NCI-H526 treated with DMSO at 0.1 percent for 48 hours (cell line): ENCODE measurements around the gene PDCD4.
"Not testable (repeated sequence)": the region's sequence is repeated elsewhere in the genome, so short reads cannot be mapped to it uniquely, and the experiment has no call there.

Experiments
- DNase-seq: peaks from one replicate; lab custom pipeline; 2025; lab: John Stamatoyannopoulos, UW

The PDCD4 gene

DNA sequence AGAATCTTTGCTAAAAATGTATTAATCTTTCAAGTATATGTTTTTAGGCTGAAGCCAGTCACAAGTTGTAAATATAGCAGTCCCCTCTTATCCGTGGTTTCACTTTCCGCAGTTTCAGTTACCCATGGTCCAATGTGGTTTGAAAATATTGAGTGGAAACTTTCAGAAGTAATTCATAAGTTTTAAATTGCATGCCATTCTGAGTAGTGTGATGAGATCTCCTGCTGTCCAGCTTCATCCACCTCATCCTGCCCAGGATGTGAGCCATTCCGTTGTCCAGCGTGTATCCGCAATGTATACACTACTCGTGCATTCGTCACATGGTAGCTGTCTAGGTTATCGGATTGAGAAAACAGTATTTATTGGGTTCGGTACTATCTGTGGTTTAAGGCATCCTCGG lies 12.2 kb downstream of the PDCD4 start:
- DNase-seq: no peak

DNA sequence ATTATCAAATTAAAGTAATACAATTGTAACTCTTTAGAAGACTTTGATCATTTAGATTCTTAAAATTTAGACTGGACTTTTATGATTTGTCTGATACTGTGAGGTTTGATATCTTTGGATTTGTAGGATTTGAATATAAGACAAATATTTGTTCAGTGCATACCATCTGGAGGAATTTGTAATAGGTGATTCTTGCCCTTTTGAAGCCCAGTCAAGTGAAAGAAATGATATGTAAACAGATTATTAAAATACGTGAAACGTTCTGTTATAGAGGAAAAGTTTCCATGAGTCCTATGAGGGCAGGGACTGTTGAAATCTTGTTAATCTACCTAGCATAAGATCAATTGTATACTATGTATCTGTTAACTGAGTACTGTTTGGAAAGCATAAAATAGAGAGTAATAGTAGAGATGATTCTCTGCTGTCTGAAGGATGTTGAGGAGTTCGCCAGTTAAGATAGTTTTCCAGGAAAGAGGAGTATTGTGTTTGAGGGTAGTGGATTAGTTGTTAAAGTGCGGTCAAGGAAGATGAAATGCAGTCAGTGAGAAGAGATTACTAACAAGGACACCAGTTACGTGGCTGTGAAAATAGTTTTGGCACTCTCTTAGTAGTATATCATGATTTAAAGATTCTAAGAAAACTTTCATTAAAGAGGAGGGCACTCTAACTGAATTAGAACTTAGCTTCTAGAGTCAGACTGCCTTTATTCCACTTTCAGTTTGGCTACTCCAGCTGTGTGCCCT lies 14.4 kb downstream of the PDCD4 start:
- peak; percentile 22 for DNase-seq

DNA sequence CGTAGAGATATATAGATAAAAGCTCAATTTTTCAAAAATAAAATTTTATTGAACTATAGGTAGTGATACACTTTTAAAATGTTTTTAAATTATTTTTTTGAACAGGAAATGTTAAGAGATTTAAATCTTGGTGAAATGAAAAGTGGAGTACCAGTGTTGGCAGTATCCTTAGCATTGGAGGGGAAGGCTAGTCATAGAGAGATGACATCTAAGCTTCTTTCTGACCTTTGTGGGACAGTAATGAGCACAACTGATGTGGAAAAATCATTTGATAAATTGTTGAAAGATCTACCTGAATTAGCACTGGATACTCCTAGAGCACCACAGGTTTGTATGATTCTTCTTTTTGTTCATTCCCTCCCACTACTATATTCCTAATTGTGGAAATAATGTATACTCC lies 15.8 kb downstream of the PDCD4 start:
- DNase-seq: no peak

DNA sequence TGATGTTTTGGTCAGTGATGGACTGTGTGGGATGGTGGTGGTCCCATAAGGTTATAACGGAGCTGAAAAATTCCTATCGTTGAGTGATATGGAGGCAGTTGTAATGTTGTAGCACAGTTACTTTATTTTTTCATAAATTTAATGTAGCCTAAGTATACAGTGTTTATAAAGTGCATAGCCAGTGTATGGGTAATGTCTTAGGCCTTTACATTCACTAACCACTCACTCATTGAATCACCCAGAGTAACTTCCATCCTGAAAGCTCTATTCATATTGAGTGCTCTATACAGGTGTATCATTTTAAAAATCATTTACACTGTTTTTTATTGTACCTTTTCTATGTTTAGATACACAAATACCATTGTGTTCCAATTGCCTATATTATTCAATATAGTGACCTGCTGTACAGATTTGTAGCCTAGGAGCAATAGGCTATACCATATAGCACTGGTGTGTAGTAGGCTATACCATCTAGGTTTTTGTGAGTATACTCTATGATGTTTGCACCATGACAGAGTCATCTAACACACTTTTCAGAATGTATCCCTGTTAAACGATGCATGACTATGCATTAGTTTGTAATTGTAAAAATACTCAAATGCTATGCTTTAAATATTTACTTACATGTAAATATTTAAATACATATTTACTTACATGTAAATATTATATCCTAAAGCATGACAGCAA lies 21.0 kb downstream of the PDCD4 start:
- no peak for DNase-seq

DNA sequence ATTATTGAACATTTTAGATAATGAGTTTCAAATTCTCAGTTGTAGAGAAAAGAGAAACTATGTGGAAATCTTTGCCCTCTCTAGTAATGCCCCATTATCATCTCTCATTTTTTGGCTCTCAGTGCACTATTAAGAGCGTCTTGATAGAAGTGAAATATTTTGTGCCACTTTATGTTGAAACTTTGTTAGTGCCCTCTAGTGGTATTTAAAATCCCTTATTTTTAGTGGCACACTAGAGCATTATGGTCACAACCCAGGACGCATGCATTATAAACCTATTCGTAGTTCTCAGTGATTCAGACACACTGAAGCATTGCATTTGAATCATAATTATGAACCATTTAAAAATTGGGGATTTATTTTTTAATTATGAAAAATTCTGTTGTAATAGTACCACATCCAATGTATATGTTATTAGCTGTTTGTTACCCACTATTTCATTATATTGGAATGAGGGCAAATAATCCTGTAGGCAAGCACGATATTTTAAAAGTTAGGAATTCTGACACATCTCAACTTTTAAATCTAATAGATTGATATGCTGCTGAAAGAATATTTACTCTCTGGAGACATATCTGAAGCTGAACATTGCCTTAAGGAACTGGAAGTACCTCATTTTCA lies 21.9 kb downstream of the PDCD4 start:
- DNase-seq: peak; percentile 31

DNA sequence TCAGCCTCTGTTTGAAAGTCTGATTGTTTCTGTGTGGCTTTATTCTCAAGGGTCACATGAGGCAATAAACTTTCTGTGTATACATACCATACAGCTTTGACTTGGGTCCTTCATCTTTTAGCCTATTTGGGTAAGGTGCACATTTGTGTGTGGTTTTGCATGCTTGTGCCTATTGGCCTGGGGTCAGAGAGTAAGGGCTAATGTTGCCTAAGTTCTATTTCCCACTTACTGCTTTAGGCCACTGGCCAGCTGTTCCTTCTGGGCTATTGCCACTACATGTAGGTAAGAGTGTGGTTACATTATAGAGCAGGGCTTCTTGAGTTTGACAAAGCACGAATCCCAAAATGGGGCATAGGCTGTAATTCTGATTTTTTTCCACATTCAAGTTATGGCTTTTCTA lies 25.5 kb downstream of the PDCD4 start:
- DNase-seq: no peak

DNA sequence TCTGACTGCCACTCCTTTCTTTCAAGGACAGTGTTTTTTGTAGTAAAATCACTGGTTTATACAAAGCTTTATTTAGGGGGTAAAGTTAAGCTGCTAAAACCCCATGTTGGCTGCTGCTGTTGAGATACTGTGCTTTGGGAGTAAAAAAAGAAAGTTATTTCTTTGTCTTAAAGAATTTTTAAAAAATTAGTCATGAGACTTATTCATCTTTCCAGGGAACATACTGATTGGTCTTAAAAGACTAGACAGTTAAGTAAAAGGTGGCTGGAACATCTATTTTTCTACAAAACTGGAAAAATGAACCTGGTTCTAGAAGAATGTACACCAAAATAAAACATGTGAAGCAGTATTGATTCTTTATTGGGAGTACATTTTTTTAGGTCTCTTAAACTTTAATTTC lies 26.7 kb downstream of the PDCD4 start:
- no peak for DNase-seq

DNA sequence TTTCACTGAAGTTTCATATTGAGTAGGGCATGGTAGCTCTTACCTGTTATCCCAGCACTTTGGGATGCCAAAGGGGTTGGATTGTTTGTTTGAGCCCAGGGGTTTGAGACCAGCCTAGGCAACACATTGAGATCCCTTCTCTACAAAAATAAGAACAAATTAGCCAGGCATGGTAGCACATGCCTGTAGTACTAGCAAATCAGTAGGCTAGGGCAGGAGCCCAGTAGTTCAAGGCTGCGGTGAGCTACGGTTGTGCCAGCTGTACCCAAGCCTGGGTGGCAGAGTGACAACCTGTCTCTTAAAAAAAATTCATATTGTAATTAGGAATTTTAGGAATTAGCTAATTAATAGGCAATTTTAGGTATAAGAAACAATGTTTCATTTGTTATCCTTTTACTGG lies 29.3 kb downstream of the PDCD4 start:
- no peak for DNase-seq

DNA sequence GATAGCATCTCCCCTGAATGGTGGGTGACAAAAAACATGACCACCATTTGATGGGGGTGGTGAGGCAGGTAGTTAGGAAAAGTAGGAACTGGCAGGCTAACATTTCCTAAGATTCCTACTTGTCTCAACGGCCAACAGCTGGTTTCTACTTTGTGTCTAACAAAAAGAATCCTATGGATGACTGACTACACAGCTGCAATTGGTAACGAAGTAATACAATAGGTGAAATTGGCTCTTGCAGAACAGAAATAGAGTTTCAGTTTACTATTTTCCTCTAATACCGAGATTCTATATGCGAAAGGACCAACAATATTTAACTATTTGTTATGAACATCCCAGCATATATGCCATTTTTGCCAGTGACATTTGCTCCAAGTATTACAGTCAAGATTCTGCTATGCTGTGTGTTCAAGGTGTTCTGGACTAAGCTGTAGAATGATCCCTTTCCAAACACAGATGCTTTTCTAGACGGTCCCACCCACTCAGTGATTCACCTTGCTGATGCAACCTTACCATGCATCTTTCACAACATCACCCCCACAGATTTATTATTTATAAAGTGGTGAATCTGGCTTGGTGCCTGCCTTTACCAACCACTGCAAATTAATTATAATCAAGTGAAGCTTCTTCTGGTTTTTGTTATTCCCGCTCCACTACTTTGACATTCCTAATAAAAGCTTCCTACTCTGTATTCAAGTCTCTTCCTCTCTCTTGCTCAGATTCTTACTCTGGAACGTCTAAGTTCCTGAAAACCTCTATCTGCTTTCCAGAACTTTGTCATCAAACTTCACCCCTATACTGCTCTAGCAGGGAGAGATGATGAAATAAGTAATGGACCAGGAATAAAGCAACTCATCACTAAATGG lies 30.5 kb downstream of the PDCD4 start:
- DNase-seq: no peak

DNA sequence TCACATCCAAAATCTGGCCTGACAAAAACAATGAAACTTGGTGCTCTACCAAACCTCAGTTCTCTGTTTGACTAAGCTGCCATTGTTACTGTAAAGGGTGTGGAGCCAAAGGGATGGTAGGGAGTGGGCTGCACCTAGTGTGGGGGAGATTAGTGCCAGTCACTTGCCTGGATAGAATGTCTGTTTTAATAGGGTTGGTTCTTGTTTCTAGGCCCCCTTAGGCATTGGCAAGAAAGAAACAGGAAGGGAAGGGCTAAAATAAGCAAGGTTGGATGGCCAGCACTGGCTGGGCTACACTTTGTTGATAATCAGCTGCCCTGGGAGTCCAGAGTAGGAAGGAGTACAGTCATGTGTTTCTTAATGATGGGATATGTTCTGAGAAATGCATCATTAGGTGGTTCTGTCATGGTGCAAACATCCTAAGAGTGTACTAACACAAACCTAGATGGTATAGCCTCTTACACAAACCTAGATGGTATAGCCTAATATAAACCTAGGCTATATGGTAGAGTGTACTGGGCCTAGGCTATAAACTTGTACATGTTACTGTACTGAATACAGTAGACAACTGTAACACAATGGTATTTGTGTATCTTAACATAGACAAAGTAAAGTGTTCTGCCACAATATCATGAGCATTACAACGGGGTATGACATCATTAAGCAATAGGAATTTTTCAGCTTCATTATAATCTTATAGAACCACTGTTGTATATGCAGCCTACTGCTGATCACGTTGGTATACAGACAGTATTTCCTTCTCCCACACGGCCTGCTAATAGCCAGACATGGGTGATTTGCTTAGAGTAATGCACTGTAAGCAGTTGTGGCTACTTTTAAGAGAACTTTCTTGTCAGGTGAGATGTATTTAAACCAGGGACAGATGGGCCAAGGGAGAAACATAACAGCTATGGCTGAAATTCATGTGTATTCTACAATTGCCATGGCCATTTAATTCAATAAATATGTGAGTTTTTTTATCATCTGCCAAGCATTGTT lies 31.9 kb downstream of the PDCD4 start:
- no peak for DNase-seq

DNA sequence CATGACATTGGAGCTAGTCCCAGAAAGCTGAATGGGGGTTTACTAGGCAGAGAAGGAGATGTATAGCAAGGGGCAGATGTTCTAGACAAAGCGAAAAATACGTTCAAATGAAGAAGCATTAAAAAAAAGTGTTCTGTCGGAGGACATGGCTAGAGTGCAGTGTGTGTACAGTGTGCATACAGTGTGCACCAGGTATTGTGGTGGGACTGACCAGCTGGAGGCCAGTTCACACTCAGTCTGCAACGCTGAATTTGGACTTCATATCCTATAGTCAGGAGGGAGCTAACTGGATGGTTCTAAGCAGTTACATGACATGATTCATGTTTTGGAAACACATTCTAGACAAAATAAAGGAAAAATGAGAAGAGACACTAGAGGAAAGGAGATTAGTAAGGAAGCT lies 38.4 kb downstream of the PDCD4 start:
- DNase-seq: no peak

DNA sequence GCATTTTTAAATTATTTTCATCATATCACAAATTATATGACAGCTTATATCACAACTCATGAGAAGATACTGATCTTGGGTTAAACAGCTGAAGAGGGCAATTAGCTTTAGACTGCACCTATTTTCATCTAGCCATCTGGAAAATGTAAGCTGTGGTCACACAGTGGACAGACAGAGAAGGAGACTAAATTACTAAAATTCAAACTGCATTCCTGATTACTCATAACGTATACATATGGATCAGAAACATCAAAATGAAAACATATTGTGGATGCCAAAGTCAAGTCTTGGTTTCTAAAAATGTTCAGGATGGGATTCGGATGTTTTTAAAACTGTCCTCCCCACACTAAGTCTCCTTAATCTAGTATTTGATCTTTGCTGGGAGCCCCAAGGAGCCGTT lies 40.6 kb downstream of the PDCD4 start:
- no peak for DNase-seq

DNA sequence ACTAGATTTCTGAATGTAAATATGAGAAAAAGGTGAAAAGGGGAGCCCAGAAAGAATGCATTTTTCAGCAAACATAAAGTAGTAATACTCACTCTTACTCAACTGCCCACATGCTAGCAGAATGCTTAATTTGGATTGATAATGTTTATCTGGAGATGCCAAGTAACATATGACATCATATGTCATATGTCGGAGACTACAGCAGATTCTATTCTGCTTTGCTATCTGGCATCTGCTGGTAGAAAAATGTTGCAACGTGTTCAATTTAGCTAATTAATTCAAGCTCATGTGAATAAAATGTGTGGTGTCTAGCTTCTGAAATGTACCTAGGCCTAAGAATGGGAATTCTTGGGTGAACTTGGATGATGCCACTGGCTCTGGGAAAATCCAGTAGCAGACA lies 42.7 kb downstream of the PDCD4 start:
- no peak for DNase-seq

DNA sequence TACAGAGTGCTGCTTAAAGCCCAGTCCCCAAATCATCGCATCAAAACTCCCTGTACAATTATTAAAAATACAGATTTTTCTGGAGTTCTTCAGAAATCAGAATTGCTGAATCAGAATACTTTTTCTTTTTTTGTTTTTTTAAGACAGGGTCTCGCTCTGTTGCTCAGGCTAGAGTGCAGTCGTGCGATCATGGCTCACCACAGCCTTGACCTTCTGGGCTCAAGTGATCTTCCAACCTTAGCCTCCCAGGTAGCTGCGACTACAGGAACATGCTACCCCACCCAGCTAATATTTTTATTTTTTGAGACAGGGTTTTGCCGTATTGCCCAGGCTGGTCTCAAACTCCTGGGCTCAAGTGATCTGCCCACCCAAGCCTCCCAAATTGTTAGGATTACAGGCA lies 43.3 kb downstream of the PDCD4 start:
- no peak for DNase-seq

DNA sequence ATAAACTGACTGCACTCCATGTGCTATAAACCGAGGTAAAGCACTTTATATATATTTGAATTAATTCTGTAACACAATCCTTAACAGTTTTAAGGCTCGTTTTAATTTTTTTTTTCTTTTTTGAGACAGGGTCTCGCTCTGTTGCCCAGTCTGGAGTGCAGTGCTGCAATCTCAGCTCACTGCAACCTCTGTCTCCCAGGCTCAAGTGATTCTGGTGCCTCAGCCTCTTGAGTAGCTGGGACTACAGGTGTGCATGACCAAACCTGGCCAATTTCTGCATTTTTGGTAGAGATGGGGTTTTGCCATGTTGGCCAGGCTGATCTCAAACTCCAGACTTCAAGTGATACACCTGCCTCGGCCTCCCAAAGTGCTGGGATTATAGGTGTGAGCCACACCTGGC lies 43.9 kb downstream of the PDCD4 start:
- DNase-seq: not testable (repeated sequence)

DNA sequence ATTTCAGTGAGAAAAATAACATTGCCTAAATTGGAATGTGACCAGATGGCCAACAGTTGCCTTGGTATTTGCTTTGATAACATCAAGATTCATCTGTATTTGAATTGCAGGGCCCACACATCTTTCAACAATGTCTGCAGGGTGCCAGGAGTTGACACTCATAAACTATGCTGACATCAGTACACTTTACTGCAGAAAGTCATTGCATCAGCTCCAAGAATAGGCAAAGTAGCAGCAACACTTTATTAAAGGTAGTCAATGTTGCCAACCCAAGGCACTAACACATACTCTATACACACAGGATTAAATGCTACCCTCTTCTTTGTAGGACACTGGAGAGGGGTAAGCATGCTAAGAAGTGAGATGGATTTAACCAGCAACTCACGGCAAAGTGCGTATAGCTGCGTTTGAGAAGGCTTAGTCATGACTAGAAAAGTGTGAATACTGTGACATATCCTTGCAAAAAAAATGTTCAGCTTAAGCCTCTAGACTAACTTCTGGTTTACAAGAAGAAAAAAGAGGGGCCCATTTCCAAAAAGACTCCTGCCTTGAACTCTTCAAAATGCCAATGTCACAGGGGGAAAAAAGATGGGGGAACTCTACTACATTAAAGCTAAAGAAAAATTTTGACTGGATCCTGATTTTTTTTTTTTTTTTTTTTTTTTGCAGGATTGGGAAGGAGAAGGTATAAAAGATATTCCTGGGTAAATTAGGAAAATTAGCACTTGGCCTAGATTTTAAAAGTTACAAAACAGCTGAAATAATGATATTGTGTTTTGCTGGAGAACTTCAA lies 45.0 kb downstream of the PDCD4 start:
- DNase-seq: no peak

DNA sequence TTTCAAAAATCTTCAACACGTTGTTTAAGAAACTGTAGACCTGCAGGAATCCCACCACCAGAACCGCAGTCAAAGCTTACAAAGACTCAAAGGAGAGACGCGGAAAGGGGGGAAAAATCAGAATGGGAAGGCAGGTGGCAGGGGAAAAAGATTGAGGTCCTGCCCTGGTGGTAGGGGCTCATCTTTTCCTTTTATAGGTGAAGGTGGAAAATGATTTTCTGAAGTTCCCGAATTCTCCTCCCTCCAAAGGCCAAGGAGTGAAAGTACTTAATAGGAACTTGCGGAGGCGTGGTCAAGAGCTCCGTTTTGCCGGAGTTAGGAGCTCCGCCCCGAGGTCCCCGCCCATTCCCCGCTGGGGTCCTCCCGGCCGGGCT lies 46.5 kb downstream of the PDCD4 start:
- peak; percentile 65 for DNase-seq

DNA sequence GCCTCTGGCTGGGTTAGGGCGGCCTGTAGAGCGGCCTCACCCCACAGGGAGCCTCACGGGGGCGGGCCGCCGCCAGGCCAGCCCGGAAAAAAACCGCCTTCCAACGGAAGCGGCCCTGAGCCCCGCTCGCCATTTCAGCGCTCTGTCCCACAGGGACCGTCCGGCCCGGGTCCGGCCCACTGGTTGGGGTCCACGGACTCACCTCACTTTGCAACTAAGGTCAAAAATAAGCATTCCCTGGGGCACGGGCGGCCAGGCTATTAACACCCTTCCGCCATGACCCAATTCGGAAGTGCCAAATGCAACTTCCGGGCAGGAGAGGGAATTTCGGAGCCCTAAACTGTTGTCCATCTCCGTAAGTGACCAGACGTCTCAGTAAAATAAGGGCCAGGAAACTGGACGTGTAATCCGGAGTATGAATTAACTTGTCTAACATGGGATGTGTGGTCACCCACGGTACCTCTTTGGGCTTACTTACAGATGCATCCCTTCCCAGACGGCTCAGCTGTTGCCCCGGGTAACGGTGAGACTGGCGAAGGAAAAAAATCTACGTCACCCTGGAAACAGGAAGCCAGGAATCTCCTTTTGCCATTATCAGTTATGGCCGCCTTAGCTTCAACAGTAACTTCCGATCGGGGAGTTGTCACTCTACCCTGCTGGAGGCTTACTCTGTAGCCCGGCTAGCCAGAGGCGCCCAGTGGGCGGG lies 47.1 kb downstream of the PDCD4 start, which contains the start of gene BBIP1:
Gene BBIP1, minus strand, starts transcription at position 538 of the 706 bp plus-strand sequence. CDS start 1,023 bp downstream, outside the sequence.
- peak; percentile 97 for DNase-seq

DNA sequence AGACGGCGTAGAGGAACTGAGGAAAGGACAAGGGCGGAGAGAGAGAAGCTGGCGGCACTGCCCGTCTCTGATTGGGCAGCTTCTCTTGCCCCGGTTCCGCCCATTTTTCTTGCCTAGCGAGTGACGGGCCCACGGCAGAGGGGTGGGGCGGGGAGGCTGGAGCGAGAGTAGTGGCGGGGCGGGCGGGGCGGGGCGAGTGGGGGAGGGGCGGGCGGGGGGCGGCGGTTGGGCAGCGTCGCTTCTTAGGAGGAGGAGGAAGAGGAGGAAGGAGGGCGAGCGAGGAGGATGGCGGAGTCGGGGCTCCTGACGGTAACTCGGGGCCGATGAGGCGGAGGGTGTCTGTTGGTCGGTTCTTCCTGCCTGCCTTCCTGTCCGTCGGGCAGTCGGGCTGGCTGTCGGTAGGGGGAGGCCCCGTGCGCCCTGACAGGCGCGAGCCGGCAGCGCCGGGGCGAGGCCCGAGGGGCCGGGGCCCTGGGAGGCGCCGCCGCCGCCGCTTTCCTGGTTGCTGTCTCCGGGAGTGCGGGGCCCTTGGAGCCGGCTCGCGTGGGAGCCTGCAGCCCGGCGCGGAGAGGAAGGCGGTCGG lies 47.7 kb downstream of the PDCD4 start, which contains the start of gene SHOC2:
Gene SHOC2, plus strand, starts transcription at position 256 of the 583 bp plus-strand sequence. CDS start 44,755 bp downstream, outside the sequence.
- peak; percentile 58 for DNase-seq
